ENCODE results near the gene DAZAP2. TPM values are rescaled to one million over a fixed set of nuclear protein-coding genes. Genes with fewer than 3 reads are reported as not detected.
"Not testable (repeated sequence)": the region's sequence is repeated elsewhere in the genome, so short reads cannot be mapped to it uniquely, and the experiment has no call there.

DAZAP2 gene
- total RNA-seq, 1 donor from 2014 or later = 130 TPM

DNA sequence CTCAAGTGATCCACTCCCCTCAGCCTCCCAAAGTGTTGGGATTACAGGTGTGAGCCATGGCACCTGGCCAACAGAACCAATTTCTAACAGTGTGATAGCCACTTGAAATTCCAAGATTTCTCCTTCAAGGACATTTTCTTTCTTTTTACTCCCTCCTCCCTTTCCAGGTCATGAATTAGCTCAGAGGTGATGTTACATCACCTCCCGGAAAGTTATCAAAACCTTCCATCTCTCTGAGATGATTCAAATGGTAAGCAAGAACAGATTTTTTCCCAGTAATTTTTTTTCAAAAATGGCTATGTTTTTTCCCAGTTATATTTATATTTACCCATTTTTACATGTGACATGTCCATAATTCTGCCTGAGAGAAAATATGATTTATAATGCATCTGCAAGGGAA, 47.2 kb downstream of the DAZAP2 start:
- H3K4me3 Mint-ChIP-seq (ENCODE audit: unreplicated experiment) = no peak overlapping the region
- H3K36me3 Mint-ChIP-seq (ENCODE audit: unreplicated experiment) = no peaks in the 10 kb centered on the region
- no peak for DNase-seq (ENCODE audit: extremely low spot score, unreplicated experiment)
- no peaks in the 10 kb centered on the region for H3K9me3 Mint-ChIP-seq (ENCODE audit: unreplicated experiment)
- H3K4me1 Mint-ChIP-seq (ENCODE audit: unreplicated experiment) = no peaks in the 10 kb centered on the region
- H3K27me3 Mint-ChIP-seq (ENCODE audit: unreplicated experiment) = peaks cover 13% of the 10 kb centered on the region
- TF ChIP-seq, protein P1, sequence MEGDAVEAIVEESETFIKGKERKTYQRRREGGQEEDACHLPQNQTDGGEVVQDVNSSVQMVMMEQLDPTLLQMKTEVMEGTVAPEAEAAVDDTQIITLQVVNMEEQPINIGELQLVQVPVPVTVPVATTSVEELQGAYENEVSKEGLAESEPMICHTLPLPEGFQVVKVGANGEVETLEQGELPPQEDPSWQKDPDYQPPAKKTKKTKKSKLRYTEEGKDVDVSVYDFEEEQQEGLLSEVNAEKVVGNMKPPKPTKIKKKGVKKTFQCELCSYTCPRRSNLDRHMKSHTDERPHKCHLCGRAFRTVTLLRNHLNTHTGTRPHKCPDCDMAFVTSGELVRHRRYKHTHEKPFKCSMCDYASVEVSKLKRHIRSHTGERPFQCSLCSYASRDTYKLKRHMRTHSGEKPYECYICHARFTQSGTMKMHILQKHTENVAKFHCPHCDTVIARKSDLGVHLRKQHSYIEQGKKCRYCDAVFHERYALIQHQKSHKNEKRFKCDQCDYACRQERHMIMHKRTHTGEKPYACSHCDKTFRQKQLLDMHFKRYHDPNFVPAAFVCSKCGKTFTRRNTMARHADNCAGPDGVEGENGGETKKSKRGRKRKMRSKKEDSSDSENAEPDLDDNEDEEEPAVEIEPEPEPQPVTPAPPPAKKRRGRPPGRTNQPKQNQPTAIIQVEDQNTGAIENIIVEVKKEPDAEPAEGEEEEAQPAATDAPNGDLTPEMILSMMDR (IDR thresholded peaks at IDR 0.05) = no peak
- H3K27ac Mint-ChIP-seq (ENCODE audit: unreplicated experiment) = no peak overlapping the region

DNA sequence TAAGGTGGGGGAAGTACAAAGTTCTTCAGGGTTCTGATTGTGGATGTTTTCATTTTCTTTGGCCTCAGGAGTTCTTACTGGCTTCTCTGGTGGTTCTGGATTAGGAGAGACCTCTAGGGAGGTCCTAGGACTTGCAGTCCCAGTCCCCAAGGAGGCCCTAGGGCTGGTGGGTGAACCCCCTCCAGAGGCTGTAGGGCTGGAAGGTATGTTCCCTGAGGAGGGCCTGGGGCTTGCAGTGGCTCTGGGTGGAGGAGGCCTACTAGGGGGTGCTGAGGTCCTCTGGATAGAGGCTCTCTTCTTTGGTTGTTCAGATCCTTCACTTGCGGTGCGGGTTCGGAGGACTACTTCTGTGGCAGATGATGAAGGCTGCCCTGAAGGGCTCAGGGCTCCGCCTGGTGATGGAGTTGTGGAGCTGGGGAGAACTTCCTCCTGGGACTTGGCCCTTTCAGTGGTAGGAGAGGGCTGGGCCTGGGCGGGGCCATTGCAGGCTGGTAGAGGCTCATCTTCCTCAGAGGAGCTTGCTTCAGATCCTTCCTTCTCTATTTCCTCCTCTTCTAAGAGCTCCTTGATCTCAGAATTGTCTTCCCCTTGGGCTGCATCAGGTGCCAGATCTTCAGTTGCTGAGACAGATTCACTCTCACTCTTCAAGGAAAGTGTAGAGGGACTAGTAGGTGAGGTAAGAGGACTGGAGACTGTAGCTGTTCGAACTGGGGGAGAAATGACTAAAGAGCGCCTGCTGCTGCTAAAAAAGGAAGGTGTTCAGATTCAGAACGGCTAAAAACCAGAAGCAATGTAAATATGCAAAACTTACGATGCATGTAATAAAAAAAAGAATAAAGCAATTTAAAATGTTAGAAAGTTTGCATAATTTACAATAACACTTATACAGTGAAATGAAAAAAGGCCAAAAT, 53.2 kb downstream of the DAZAP2 start:
- H3K9me3 Mint-ChIP-seq (ENCODE audit: unreplicated experiment); H3K27ac Mint-ChIP-seq (ENCODE audit: unreplicated experiment); H3K27me3 Mint-ChIP-seq (ENCODE audit: unreplicated experiment); H3K36me3 Mint-ChIP-seq (ENCODE audit: unreplicated experiment); DNase-seq (ENCODE audit: extremely low spot score, unreplicated experiment); H3K4me1 Mint-ChIP-seq (ENCODE audit: unreplicated experiment); H3K4me3 Mint-ChIP-seq (ENCODE audit: unreplicated experiment): not testable (repeated sequence)

Other genes starting within 250 kb of the DAZAP2 start
- 42.6 and 51.8 TPM in 2 replicates for gene SLC11A2, start 212.4 kb upstream of the DAZAP2 start, total RNA-seq
- gene LETMD1, start 190.5 kb upstream of the DAZAP2 start, total RNA-seq = 44.9 and 45.6 TPM in 2 replicates
- gene CSRNP2, start 155.2 kb upstream of the DAZAP2 start, total RNA-seq = 45.1 and 49.0 TPM in 2 replicates
- 20.6 and 21.1 TPM in 2 replicates for gene TFCP2, start 65.7 kb upstream of the DAZAP2 start, total RNA-seq
- 19.2 and 20.6 TPM in 2 replicates for gene POU6F1, start 20.8 kb upstream of the DAZAP2 start, total RNA-seq
- 4.3 and 7.1 TPM in 2 replicates for gene SMAGP, start 31.6 kb downstream of the DAZAP2 start, total RNA-seq
- gene BIN2, start 85.3 kb downstream of the DAZAP2 start, total RNA-seq = not detected in 2 replicates
- not detected in 2 replicates for gene CELA1, start 107.9 kb downstream of the DAZAP2 start, total RNA-seq
- gene GALNT6, start 152.6 kb downstream of the DAZAP2 start, total RNA-seq = 0.71 and 0.94 TPM in 2 replicates
- 3.6 and 4.2 TPM in 2 replicates for gene SLC4A8, start 186.0 kb downstream of the DAZAP2 start, total RNA-seq

Measured in osteocyte (in vitro differentiated cells).